Mesendoderm (in vitro differentiated cells): ENCODE measurements around the gene CD46.
"Not testable (repeated sequence)": the region's sequence is repeated elsewhere in the genome, so short reads cannot be mapped to it uniquely, and the experiment has no call there.

Experiments
- DNase-seq: peaks from one replicate; pipeline ENCODE4 v3.0.0; 2013
- H2AK5ac ChIP-seq: 2 replicates; pipeline ENCODE4 v1.6.1; 2013; ENCODE audit warnings: low read length, inconsistent platforms
- H2BK120ac ChIP-seq: 2 replicates; pipeline ENCODE4 v1.6.1; 2013; ENCODE audit warnings: low read depth, mild to moderate bottlenecking, low read length, moderate library complexity, mixed read lengths
- H2BK15ac ChIP-seq: replicated peaks from 2 replicates; pipeline ENCODE4 v1.6.1; 2013; ENCODE audit warnings: low read depth, mild to moderate bottlenecking, moderate library complexity
- H2BK5ac ChIP-seq: 2 replicates; pipeline ENCODE4 v1.6.1; 2013; ENCODE audit warnings: low read length, inconsistent platforms
- H3K18ac ChIP-seq: 2 replicates; pipeline ENCODE4 v1.6.1; 2013; ENCODE audit warnings: mild to moderate bottlenecking, low read length, mixed read lengths
- H3K23ac ChIP-seq: one replicate; pipeline ENCODE4 v1.6.1; 2013; ENCODE audit warnings: low read length
- H3K27ac ChIP-seq: 2 replicates; pipeline ENCODE4 v1.5.1; 2013; ENCODE audit warnings: low read depth, mild to moderate bottlenecking, inconsistent platforms, low read length, moderate library complexity
- H3K27me3 ChIP-seq: 2 replicates; pipeline ENCODE4 v1.6.1; 2013; ENCODE audit warnings: low read length, control low read depth, mild to moderate bottlenecking, inconsistent platforms; ENCODE audit not compliant: insufficient read depth, poor library complexity
- H3K36me3 ChIP-seq: 2 replicates; pipeline ENCODE4 v1.6.1; 2013; ENCODE audit warnings: low read length, inconsistent platforms; ENCODE audit not compliant: control insufficient read depth, insufficient read depth
- H3K4ac ChIP-seq: one replicate; pipeline ENCODE4 v1.6.1; 2013; ENCODE audit warnings: low read depth, mild to moderate bottlenecking, low read length, moderate library complexity
- H3K4me1 ChIP-seq: 2 replicates; pipeline ENCODE4 v1.6.1; 2013; ENCODE audit warnings: low read depth, low read length, inconsistent platforms; ENCODE audit not compliant: control insufficient read depth
- H3K4me2 ChIP-seq: 2 replicates; pipeline ENCODE4 v1.6.1; 2013; ENCODE audit warnings: low read length
- H3K4me3 ChIP-seq: 2 replicates; pipeline ENCODE4 v1.5.1; 2013; ENCODE audit warnings: mild to moderate bottlenecking, low read length
- H3K56ac ChIP-seq: one replicate; pipeline ENCODE4 v1.6.1; 2013; ENCODE audit warnings: low read length
- H3K79me1 ChIP-seq: 2 replicates; pipeline ENCODE4 v1.6.1; 2013; ENCODE audit warnings: low read length, inconsistent platforms
- H3K79me2 ChIP-seq: 2 replicates; pipeline ENCODE4 v1.6.1; 2013; ENCODE audit warnings: mild to moderate bottlenecking, low read length; ENCODE audit not compliant: control insufficient read depth, insufficient read depth
- H3K9ac ChIP-seq: 2 replicates; pipeline ENCODE4 v1.6.1; 2013; ENCODE audit warnings: low read length, inconsistent platforms
- H4K5ac ChIP-seq: one replicate; pipeline ENCODE4 v1.6.1; 2013; ENCODE audit warnings: low read length
- H4K8ac ChIP-seq: one replicate; pipeline ENCODE4 v1.6.1; 2013; ENCODE audit warnings: low read depth, mild to moderate bottlenecking, control low read depth, low read length, moderate library complexity
- WGBS: extraction: QIAGEN DNeasy Blood & Tissue Kit; methylation state at CpG from one replicate; pipeline ENCODE4 v1.1.7; 2013; ENCODE audit warnings: low lambda C conversion rate, missing lambda C conversion rate; ENCODE audit not compliant: insufficient coverage; ENCODE audit errors: extremely low coverage; 5-methylcytosine and 5-hydroxymethylcytosine counted together

CD46 gene

GRCh38 chr1:207763091-207763490 is 11.2 kb downstream of the CD46 start:
- no peak overlapping the region for H3K4me3 ChIP-seq
- peaks cover 4% of the 10 kb centered on the region for H3K79me2 ChIP-seq
- no peak overlapping the region for H2BK15ac ChIP-seq
- no peak overlapping the region for H4K5ac ChIP-seq
- H3K27ac ChIP-seq: no peak overlapping the region
- H3K18ac ChIP-seq: no peak overlapping the region
- no peak overlapping the region for H3K4ac ChIP-seq
- no peak overlapping the region for H3K4me2 ChIP-seq
- no peak overlapping the region for H3K56ac ChIP-seq
- no peak overlapping the region for H3K9ac ChIP-seq
- WGBS: no CpG with 5 or more reads among the region's 10 CpGs
- no peak overlapping the region for H2BK120ac ChIP-seq
- no peaks in the 10 kb centered on the region for H3K27me3 ChIP-seq
- DNase-seq: no peak
- no peak overlapping the region for H4K8ac ChIP-seq
- peaks cover 3% of the 10 kb centered on the region for H3K79me1 ChIP-seq
- no peak overlapping the region for H3K23ac ChIP-seq
- peaks cover 7% of the 10 kb centered on the region for H3K36me3 ChIP-seq
- H3K4me1 ChIP-seq: no peaks in the 10 kb centered on the region
- H2AK5ac ChIP-seq: no peak overlapping the region
- no peak overlapping the region for H2BK5ac ChIP-seq

GRCh38 chr1:207763972-207764371 is 12.1 kb downstream of the CD46 start:
- Histone ChIP-seq H3K23ac (no peak overlapping the region), H3K4me3 (no peak overlapping the region), H3K79me1 (peaks cover 2% of the 10 kb centered on the region), H3K9ac (no peak overlapping the region), H4K8ac (no peak overlapping the region), H3K4ac (no peak overlapping the region), H2BK120ac (no peak overlapping the region), H3K79me2 (peaks cover 2% of the 10 kb centered on the region), H3K56ac (no peak overlapping the region), H3K36me3 (peaks cover 7% of the 10 kb centered on the region), H2AK5ac (no peak overlapping the region), H2BK15ac (no peak overlapping the region), H3K27me3 (no peaks in the 10 kb centered on the region), H2BK5ac (no peak overlapping the region), H3K18ac (no peak overlapping the region), H4K5ac (no peak overlapping the region), H3K4me2 (no peak overlapping the region), H3K27ac (no peak overlapping the region), H3K4me1 (no peaks in the 10 kb centered on the region)
- DNase-seq: no peak
- WGBS: no CpG with 5 or more reads among the region's 9 CpGs

GRCh38 chr1:207766569-207766968 is 14.7 kb downstream of the CD46 start:
- H3K27ac ChIP-seq: no peak overlapping the region
- H2BK120ac ChIP-seq: no peak overlapping the region
- no peak overlapping the region for H4K8ac ChIP-seq
- H3K4ac ChIP-seq: no peak overlapping the region
- H3K9ac ChIP-seq: no peak overlapping the region
- no peak overlapping the region for H3K4me2 ChIP-seq
- H3K18ac ChIP-seq: no peak overlapping the region
- peaks cover 7% of the 10 kb centered on the region for H3K36me3 ChIP-seq
- H3K79me1 ChIP-seq: peaks cover 2% of the 10 kb centered on the region
- no peaks in the 10 kb centered on the region for H3K27me3 ChIP-seq
- H2AK5ac ChIP-seq: no peak overlapping the region
- peaks cover 2% of the 10 kb centered on the region for H3K79me2 ChIP-seq
- H3K56ac ChIP-seq: no peak overlapping the region
- H4K5ac ChIP-seq: no peak overlapping the region
- no peak overlapping the region for H2BK5ac ChIP-seq
- no peak overlapping the region for H2BK15ac ChIP-seq
- H3K23ac ChIP-seq: no peak overlapping the region
- no peaks in the 10 kb centered on the region for H3K4me1 ChIP-seq
- no peak overlapping the region for H3K4me3 ChIP-seq
- DNase-seq: no peak
- WGBS: no CpG with 5 or more reads among the region's 1 CpG

GRCh38 chr1:207770514-207770913 is 18.7 kb downstream of the CD46 start:
- H2BK15ac ChIP-seq, H2BK120ac ChIP-seq, H3K4ac ChIP-seq, H3K27ac ChIP-seq, H3K4me1 ChIP-seq, H2BK5ac ChIP-seq, H3K23ac ChIP-seq, H4K5ac ChIP-seq, H3K36me3 ChIP-seq, H3K4me3 ChIP-seq, H3K4me2 ChIP-seq, H3K56ac ChIP-seq, H3K79me2 ChIP-seq, H4K8ac ChIP-seq, DNase-seq, H2AK5ac ChIP-seq, H3K9ac ChIP-seq, H3K27me3 ChIP-seq, H3K18ac ChIP-seq, H3K79me1 ChIP-seq: not testable (repeated sequence)
- WGBS: no CpG with 5 or more reads among the region's 4 CpGs

DNA sequence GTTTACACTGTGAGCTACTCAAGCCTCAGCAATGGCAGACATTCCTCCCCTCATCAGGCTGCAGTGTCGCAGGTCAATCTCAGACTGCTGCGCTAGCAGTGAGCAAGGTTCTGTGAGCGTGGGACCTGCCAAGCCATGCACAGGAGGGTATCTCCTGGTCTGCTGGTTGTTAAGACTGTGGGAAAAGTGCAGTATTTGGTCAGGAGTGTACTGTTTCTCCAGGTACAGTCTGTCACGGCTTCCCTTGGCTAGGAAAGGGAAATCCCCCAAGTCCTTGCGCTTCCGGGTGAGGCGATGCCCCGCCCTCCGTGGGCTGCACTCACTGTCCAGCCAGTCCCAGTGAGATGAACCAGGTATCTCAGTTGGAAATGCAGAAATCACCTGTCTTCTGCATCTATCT is 24.2 kb downstream of the CD46 start:
- H3K56ac ChIP-seq, H3K79me2 ChIP-seq, H3K4me1 ChIP-seq, DNase-seq, H3K4ac ChIP-seq, H3K27ac ChIP-seq, H4K8ac ChIP-seq, H3K27me3 ChIP-seq, H4K5ac ChIP-seq, H3K9ac ChIP-seq, H3K36me3 ChIP-seq, H3K23ac ChIP-seq, H3K4me2 ChIP-seq, H2BK5ac ChIP-seq, H3K79me1 ChIP-seq, H2AK5ac ChIP-seq, H2BK15ac ChIP-seq, H3K4me3 ChIP-seq, H2BK120ac ChIP-seq, H3K18ac ChIP-seq: not testable (repeated sequence)
- no CpG with 5 or more reads among the region's 9 CpGs for WGBS

- not testable (repeated sequence) for DNase-seq, H3K27me3 ChIP-seq, H4K5ac ChIP-seq, H3K27ac ChIP-seq, H3K23ac ChIP-seq, H3K56ac ChIP-seq, H2BK120ac ChIP-seq, H3K36me3 ChIP-seq, H2BK15ac ChIP-seq, H3K79me1 ChIP-seq, H3K18ac ChIP-seq, H2BK5ac ChIP-seq, H2AK5ac ChIP-seq, H3K9ac ChIP-seq, H3K4me2 ChIP-seq, H4K8ac ChIP-seq, H3K4me3 ChIP-seq, H3K4ac ChIP-seq, H3K4me1 ChIP-seq, H3K79me2 ChIP-seq
- WGBS: no CpG with 5 or more reads among the region's 7 CpGs
These were observed 25.6 kb downstream of the CD46 start for GRCh38 chr1:207777412-207777811.
